HG02642 (cell line): ENCODE results near the gene SPINK13.
"Not testable (repeated sequence)": the region's sequence is repeated elsewhere in the genome, so short reads cannot be mapped to it uniquely, and the experiment has no call there.

Source experiments
- ATAC-seq: cut with Tn5 transposase; IDR thresholded peaks from one replicate; pipeline ENCODE4 v1.9.1; 2021; ENCODE audit warnings: mild to moderate bottlenecking; ENCODE audit not compliant: unreplicated experiment, poor library complexity

SPINK13 gene, protein sequence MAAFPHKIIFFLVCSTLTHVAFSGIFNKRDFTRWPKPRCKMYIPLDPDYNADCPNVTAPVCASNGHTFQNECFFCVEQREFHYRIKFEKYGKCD

DNA sequence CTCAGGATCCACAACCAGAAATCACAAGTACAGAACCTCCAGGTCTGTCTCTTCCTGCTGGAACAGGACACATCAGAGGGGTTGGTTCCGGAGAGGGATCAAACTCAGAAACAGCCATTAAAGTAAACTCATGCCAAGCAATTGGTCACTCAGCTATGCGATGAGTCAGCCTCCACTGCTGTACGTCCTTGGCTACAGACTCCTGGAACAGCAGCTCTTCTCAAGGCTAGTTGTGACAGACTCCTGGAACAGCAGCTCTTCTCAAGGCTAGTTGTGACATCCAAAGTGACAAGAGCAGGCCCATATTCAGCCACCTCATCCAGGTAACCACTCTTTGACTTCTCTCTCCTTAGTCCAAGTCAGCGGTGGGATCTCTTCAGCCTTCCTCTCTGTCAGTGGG lies at the start of gene SPINK13:
Gene SPINK13 (plus strand): TSS at position 229 of the 400 bp plus-strand sequence. CDS start 1,279 bp downstream, outside the sequence.
- ATAC-seq: no peak

DNA sequence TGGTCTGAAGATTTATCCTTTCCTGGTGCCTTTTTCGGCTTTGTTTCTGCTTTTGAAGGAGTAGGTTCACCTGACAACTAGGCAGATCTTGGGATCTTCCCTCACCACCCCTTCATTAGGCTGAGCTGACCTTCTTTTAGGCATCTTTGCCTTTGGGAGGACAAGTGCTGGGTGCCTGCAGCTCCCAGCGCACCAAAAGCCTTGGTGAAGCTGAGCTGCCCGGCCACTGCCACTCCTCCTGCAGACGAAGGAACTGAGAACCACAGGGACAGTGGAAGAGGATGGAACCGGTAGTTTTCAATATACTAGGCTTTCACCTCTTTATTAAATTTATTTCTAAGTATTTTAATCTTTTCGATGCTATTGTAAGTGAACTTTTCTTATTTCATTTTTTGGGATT lies 47.1 kb upstream of the SPINK13 start:
- no peak for ATAC-seq

DNA sequence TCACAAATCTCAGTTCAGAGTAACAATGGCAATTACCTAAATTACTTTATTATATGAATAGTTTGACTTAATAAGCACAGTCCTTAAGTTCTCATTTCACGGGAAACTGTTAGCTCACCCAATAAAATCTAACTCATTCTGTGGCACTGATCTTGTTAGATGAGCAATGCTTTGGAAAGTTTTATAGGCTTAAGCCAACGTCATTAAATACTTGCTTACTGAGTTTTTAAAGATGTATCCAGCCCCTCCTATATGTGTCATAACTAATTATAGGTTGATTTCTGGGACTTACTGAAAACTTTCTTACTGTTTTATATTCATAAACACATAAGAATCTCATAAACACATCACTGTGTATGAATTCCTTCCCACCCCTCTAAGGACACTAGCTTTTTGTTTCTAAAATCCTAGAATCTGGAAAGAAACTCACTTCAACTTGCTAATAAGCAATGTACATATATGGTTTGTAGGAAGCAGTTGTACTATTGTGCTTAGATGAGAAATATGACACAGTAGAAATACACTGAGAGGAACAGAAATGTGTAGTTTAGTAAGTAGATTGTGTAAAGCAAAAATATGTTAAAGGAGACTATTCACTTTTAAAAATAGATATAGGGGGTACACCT lies 44.4 kb upstream of the SPINK13 start:
- ATAC-seq: no peak

DNA sequence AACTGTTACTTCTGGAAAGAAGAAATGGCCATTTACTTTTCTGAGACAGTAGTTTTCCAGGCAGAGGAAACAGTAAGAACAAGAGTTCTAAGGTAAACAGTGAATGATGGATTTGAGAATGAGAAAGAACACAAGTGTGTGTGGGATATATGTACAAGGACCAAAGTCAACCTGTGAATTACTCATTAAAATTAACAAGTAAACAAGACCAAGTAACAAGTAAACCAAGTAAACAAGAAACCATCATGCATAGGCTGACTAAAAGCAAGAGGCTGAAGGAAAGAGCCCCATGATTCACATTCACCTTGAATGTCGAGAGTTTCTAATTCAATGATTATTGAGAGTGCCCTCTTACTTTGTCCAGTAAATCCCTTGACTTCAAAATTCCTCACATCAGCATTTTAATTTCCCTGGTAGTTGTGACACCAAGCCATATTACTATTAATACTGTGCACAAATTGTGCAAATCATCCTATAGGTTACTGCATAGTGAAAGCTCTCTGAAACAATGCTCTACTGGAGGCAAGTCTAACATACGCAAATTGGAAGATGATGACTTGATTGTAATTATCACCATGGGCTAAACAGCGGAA lies 40.1 kb upstream of the SPINK13 start:
- no peak for ATAC-seq

DNA sequence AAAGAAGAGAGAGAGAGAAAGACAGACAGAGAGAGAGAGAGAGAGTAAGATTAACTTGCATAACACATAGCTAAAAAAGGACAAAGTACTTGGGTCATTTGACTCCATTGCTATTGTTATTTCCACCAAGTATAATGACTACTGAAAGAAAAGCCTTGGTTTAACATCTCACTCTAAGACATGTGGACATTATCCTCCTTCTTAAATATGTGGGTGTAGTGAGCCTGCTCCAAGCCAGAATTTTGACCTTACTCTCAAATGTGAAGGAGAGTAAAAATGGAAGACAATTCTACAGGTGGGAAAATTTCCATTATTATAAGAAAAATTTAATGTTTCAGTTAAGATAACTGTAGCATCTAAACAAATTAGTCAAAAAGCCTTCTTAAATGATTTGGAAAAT lies 38.8 kb upstream of the SPINK13 start:
- no peak for ATAC-seq

DNA sequence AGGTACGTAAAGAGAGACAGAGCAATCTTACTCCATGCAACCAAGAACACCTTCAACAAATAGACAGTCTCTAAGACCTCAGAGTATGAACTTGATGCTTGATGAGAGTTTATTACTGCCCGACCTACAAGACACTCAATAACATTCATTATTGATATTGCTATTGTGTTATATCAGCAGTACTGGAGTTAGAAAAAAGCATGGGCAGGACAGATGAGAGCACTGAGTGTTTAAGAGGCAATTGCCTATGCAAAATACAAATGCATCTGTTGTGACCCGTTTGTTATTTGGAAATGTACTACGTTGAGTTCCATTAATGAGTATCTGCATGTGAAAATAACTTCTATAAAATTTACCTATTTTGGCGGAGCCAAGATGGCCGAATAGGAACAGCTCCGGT lies 38.4 kb upstream of the SPINK13 start:
- no peak for ATAC-seq

DNA sequence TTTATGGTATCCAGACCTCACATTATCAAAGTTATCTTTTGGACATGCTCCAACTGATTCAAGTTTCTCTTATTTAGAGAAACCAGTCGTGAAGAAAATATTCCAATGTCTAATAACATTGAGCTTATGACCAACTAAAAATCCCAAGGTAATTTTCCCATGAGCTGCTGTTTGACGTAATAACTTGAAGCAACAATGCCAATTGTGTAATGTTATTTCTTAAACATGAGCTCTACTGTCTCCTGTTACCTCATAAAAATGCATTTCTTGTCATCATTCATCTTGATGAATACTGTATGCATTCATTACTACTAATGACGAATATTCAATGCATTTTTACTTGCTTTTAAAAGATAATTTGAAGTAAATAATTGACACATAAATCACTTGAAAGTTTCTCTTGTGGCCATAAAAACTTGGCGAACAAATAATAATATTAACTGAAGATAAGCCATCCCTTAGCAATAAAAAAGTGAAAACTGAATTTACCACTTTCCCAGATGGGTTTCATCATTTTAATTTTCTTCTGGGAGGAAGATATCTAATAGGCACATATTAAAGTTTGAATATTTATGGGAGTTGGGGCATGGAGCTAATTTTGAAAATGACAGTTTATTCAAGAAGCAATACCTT lies 30.7 kb upstream of the SPINK13 start:
- ATAC-seq: no peak

DNA sequence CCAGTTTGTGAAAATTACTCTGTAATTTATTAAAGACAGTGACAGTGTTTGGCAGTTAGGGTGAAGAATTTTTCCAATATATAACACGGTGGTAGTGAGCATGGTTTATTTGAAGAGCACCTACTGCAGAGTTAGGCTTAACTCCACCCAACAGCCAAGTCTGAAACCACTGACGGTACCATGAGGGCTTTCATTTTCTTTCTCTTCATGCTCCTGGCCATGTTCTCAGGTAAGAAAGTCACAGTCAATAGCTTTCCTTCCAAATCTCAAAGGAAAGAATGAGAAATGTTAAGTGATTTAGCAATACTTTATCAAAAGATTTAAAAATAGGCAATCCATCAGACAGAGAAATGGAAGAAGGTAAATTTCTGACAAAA lies 30.2 kb upstream of the SPINK13 start, which contains the start of gene MARCOL:
Gene MARCOL (plus strand): TSS at position 108 of the 377 bp plus-strand sequence. CDS start 73 bp downstream, at position 181.
- ATAC-seq: no peak

DNA sequence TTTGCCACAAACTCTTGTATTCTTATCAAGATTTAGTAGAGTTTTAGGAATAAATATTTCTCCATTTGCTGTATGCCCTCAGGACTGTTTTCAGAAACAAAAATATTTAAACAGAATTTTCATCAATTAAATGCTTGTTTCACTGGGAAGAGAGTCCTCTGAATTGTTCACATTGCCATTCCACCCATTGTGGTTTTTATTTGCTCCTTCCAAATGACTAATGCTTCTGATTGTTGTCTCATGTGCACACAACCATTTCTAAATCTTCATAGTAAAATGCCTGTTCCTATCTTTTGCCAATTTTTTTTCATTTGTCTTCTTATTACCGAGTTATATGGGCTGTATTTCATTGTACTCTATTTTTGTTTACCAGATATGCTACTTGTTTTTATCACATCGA lies 19.7 kb upstream of the SPINK13 start:
- ATAC-seq: no peak

DNA sequence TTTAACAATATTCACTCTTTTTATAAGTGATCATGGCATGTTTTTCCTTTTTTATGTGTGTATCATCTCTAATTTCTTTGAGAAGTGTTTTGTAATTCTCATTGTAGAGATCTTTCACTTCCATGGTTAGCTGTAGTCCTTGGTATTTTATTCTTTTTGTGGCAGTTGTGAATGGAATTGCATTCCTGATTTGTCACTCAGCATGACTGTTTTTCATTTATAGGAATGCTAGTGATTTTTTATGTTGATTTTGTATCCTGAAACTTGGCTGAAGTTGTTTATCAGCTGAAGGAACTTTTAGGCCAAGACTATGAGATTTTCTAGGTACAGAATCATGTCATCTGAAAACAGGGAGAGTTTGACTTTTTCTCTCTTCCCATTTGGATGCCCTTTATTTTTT lies 13.1 kb upstream of the SPINK13 start:
- ATAC-seq: no peak

DNA sequence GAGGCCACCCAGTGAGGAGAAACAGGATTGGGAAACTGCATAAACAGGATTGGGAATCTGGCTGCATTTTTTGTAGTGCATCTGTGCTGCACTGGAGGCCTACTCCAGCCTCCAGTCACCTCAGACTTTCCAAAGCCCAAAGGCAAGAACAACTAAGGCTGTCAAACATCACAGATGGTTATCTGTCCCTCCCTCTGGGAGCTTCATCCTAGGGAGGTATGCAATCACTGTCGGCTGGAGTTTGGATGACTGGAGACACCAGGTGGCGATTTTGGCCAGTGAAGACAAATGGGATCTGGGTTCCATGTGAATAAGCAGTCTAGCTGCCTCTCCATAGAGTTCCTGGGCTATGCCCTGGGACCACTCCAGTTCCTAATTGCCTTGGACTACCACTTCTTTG lies 9.3 kb upstream of the SPINK13 start:
- no peak for ATAC-seq

DNA sequence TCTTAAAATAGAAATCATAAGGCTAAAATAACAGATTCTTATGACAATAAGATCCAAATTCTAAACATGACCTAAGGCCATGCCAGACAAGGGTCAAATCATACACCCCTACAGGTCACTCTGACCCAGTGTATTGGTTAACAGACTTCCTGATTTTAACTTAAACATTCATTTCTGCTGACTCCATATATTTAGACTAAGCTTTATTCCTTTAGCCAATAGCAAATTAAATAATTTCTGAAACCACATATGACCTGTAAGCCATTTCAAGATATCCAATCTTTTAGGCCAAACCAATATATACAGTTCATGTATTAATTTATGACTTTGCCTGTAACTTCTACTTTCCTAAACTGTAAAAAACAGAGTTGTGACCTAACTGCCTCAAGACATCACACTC lies 7.4 kb upstream of the SPINK13 start:
- no peak for ATAC-seq

DNA sequence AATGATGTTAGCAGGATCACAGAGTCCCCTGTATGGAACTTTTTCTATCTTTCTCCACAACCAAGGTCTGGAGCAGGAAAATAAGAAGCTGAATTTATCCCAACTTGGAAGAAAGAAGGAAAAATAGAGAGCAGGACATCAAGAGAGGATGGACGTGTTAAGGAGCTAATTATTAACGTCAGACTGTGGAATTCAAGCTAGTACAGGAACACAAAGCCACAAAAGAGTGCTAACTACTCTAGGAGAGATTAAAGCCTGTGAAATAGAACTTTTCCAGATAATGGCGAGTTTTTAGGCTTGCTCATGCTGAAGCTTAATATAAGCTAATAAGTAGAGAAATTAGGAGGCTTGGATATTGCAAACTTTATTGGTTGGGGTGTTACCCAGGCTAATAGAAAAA lies 632 bp upstream of the SPINK13 start:
- no peak for ATAC-seq

DNA sequence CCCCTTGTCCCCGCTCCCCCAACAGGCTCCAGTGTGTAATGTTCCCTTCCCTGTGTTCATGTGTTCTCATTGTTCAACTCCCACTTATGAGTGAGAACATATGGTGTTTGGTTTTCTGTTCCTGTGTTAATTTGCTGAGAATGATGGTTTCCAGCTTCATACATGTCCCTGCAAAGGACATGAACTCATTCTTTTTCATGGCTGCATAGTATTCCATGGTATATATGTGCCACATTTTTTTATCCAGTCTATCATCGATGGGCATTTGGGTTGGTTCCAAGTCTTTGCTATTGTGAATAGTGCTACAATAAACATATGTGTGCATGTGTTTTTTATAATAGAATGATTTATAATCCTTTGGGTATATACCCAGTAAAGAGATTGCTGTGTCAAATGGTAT lies 6.5 kb downstream of the SPINK13 start:
- ATAC-seq: not testable (repeated sequence)

DNA sequence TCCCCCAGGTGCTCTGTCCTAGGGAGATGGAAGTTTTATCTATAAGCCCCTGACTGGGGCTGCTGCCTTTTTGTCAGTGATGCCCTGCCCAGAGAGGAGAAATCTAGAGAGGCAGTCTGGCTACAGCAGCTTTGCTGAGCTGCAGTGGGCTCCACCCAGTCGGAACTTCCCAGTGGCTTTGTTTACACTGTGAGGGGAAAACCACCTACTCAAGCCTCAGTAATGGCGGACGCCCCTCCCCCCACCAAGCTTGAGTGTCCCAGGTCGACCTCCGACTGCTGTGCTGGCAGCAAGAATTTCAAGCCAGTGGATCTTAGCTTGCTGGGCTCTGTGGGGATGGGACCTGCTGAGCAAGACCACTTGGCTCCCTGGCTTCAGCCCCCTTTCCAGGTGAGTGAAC lies 12.3 kb downstream of the SPINK13 start:
- ATAC-seq: not testable (repeated sequence)

DNA sequence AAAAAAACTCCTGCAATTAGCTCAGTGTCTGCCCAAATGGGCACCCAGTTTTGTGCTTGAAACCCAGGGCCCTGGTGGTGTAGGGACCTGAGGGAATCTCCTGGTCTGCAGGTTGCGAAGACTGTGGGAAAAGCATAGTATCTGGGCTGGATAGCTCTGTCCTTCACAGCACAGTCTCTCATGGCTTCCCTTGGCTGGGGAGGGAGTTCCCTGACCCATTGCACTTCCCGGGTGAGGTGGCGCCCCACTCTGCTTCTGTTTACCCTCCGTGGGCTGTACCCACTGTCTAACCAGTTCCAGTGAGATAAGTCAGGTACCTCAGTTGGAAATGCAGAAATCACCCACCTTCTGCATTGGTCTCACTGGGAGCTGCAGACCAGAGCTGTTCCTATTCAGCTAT lies 12.7 kb downstream of the SPINK13 start:
- not testable (repeated sequence) for ATAC-seq

DNA sequence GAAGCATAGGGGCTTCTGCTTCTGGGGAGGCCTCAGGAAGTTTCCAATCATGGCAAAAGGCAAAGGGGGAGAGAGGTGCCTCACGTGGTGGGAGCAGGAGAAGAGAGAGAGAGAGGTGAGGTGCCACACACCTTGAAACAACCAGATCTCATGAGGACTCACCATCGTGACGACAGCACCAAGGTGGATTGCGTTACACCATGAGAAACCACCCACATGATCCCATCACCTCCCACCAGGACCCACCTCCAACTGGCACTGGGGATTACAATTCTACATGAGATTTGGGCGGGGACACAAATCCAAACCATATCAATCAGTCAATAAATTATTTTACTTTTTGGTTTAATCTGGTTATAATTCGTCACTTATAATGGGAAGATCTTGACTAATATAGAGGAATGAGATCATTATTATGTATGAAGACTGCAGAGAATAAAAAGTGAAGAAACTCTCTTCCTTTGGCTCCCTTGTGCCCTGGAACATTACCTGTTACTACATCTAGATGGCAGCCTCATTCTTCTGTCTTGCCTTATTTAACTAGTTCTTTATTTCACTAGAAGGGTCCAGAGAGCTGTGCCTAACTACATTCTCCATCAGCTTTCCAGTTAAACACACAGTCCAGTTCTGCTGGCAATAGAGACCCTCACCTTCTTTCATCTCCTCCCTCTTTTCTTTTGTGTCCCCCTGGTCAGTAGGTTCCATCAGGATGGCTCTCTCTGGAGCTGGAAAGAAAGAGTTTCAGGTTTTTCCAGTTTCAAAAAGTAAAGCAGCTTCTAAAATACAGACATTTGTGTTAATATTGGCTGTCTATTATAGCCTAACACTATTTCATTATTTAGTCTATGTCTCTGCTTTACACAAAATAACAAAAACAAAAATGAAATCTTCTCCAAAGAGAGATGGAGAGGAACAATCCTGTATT lies 21.9 kb downstream of the SPINK13 start:
- no peak for ATAC-seq

DNA sequence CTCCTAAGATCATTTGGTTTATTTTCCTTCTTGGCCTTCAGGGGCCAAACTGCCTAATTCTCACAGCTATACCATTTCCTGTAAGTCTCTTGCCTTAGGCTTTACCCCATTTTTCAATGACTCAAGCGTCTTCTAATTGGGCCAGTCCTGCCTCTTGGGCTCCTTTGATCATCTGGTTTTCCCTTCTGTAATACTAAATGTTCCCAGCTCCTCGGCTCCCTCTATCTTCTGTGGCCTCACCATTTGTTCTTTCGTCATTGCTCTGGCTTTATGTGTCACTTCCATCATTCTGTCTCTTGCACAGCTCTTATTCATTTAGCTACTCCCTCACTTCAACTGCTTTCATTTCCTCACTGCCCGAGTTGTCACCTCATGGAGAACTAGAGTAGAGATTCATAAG lies 29.1 kb downstream of the SPINK13 start:
- ATAC-seq: no peak

DNA sequence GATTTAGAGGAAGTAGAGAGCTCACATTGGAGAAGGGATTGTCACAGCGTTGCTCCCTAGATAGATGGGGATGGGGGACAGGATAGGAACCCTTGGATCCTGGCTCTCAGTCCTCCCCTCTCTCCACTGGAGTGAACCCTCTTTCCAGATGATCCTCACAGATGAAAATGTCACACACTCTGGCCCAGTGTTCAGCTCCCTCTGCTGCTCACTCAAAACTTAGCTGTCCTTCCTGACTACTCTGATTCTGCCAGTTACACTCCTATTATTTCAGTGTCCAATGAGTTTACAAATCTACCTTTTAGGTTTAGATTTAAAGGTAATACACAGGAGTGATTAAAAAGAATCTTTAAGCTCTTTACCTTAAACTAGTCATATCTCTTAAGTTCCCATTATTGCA lies 37.9 kb downstream of the SPINK13 start:
- ATAC-seq: no peak

DNA sequence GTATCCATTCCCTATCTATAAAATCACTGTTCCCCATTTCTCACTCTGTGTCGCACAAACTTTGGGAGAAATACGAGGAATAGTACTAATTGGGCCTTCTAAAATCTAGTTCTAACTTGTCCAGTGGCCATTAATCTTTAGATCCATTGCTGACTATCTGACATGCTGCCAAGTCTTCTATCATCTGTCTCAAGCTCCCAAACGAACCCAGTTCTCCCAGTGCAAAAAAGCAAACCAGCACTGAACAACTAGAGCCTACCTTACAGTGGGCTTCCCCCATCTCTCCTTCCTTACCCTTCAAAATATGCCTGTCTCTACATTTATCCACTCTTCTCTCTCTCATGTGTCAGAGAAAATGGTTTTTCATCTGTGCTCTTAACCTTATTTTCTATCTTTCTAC lies 40.4 kb downstream of the SPINK13 start:
- no peak for ATAC-seq

DNA sequence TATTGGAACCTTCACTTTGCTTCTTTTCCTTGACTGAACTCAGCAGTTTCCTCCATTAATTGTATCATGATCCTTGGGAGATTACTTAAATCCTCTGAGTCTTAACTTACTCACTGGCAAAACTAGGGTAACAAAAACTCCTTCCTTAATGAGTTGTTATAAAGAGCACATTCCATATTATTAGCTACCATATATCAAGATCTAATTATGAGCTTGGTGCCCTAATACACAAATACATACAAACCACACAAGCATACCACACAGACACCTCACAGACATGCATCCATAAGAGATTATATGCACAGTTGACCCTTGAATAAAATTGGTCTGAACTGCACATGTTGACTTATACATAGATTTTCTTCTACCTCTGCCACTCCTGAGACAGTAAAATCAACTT lies 41.2 kb downstream of the SPINK13 start:
- no peak for ATAC-seq
